NCI-H2029 (cell line): ENCODE results near the gene FAM107B.
"Not testable (repeated sequence)": the region's sequence is repeated elsewhere in the genome, so short reads cannot be mapped to it uniquely, and the experiment has no call there.

Experiments
- DNase-seq: peaks from one replicate; lab custom pipeline; 2025; lab: John Stamatoyannopoulos, UW

The FAM107B gene

DNA sequence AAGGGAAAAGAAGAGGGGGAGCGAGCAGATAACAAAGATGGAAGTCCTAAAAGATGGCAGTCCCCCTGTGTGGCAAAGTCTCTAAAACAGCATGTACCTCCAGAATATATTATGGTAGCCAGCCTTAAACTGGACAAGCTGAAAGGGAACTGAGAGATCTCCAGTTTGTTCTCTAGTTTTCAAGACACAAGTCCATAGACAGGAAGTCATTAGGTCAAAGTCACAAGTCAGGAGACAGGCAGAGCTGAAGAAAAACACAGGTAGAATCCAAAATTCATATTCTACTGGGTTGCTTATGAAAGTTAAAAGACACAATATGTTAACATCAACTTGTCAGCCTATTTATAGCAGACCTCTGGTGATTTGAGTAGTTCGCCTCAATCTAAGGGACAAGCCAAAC lies 38.7 kb downstream of the FAM107B start:
- no peak for DNase-seq

DNA sequence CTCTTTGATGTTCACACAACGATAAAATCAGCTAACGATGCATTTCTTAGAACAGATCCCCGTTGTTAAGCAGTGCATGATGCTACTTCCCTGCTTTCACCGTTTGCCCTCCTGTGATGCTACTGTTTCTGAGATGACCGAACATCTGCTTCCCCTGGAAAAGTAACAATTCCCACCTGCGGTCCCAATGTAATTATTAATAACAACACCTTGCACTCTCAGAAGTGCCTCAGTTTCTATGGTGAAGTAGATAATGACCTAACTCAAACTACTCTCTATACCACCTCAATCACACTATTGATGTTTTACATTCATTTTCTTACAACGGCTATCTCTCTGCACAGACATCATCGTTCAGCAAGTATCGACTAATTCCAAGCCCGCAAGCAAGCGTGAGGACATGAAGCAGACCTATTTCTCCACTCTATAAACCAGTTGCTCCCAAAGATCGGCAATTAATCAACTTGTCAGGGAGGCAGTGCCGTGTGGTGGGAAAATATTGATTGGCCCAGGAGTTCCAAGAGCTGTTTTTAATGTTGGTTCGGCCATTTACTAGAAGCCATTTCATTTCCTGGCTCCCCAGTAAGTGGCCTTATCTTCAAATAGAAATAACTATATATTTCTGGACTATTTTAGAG lies 42.7 kb downstream of the FAM107B start:
- no peak for DNase-seq

DNA sequence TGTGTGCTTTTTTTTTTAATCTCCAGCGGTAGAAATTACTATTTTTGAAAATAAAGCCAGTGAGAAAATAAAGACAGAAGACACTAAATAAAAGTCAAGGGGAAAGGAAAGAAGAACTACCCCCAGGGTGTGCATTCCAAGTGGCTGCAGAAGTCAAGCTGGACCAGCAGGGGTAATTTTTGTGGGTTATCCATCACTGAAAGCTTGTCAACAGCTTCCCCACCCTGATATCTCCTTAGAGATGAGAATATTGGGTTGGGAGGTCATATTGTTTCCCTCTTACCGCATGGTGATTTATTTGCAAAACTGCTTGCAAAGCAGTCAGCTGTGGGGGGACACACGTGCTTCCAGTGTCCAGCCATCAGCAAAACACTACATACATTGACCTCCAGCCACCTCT lies 46.4 kb downstream of the FAM107B start:
- DNase-seq = no peak

DNA sequence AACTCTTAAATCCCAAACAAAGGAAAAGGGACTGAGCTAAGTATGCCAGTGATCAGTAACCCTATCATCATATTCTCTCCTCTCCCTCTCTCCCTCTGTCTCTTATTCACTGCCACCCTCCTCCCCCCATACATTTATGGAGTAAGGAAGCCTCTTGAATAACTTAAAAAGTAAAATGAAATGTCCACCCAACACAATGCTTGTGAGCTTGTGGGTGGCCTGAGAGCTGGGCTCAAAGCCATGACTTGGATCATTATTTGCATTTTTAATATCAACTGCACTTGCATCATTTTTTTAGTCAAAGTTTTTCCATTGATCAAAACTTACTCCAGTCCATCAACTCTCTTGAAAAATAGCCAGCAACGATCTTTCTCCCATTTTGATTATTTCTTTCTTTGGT lies 46.8 kb downstream of the FAM107B start:
- DNase-seq = no peak

DNA sequence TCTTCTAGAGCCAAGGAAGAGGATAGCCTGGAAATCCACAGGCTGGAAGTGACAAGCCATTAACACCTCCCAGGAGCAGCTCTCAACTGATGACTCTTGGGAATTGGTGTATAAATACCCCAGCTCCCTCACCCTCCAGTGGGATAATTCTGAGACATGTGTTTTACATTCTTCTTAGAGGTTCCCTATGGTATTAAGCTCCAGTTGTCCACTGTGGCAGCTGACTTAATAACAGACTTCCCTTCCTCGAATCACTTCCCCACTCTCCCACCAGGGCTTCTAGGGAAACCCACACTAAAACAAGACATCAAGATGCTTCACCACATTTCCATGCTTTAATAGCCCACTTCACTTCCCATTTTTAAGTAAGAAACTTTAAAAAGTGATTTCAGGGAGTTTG lies 47.2 kb downstream of the FAM107B start:
- DNase-seq = no peak

DNA sequence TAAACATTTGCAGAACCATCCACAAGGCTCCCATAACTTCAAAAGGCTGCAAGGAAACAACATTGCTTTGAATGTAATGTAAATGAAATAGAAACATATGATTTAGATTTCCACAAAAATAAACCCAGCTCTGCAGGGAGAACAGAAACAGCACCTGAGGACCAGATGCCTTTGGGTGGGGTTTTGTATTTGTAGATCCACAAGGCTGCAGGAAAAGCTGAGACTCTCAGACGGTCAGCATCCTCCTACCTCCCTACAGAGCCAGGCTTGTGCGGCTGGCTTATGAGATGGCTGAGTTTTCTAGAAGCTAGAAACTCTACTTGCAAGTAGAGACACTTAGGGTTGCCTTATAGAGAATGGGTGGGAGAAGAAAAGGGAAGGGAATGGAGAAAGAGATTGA lies 49.8 kb downstream of the FAM107B start:
- no peak for DNase-seq

DNA sequence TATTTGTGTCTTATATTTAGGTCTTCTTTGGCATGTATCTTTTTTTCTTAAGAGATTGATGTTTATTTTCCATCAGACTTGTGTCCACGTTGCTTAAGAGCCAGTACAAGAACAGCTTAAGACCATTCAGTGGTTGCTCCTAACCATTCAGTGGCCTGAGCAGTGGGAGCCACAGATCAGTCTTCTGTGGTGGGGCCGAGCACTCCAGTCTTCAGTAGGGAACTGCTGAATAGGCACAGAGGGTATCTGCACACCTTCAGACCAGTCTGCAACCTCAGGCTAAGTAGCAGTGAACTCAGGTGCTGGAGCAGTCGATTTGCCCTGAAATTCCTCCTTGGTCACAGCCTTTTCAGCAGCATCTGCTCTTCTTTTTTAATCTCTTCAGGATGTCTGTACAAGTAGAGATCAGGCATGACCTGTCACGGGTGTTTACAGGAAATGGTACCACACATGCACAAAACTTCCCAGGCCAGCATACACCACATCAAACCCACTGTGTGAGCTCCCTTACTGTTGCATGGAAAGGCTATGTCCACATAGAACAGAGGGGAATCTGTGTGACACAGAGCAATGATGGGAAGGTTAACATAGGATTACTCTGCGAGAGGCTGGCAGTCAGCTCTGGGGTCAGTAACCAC lies 51.5 kb downstream of the FAM107B start:
- DNase-seq = no peak

DNA sequence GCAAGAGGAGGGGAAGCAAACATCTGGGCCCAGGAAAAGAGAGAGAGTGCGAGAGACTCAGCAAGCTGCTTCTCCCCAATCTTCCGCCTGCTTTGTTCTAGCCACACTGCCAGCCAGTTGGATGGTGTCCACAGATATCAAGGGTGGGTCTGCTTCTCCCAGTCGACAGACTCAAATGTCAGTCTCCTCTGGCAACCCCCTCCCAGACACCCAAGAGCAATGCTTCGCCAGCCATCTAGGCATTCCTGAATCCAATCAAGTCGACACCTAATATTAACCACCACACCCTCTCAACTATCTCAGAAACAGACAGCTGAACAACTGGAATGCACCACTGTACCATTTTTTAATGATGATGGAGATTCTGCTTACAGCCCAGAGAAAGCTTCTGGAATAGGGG lies 57.1 kb downstream of the FAM107B start:
- no peak for DNase-seq

DNA sequence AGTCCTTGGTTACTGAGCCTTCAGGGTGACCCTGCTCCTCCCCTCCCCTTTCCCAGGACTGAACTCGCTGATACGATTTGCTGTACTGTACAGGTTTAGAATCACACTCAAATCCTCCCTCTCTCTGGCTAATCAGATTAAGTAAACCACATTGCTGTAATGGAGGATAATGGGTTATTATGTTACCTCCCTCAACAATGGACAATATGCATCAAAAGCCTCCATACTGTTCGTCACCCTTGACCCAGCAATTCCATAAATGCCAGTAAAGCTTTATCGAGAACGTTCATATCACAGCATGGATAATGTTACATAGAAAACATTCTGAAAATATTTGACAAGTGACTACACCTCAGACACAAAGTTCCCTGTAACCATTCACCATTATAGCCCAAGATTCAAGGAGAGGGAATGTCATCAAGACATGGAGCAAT lies 61.7 kb downstream of the FAM107B start:
- no peak for DNase-seq

DNA sequence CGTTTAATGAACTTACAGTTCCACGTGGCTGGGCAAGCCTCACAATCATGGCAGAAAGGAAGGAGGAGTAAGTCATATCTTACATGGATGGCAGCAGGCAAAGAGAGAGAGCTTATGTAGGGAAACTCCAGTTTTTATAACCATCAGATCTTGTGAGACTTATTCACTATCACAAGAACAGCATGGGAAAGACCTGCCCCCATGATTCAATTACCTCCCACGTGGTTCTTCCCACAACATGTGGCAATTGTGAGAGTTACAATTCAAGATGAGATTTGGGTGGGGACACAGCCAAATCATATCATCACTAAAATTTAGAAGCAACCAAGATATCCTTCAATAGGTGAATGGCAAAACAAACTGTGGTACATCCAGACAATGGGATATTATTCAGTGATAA lies 65.4 kb downstream of the FAM107B start:
- not testable (repeated sequence) for DNase-seq

DNA sequence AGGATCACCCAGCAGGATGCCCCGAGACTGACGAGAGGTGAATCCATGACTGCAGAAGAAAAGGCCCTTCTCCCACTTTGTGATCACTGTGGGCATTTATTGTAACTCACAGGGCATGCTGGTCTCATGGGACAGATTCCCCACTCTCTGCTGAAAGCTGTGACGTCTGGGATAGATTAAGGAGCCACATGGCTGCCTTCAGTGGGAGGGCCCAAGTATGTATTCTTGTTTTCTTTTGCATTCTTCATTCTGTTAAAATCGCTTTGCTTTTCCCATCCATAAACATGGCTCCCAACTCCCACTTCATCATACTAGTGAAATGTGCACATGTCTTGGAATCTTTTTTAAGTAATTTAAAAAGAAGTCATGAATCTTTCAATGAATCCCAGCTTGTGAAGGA lies 67.2 kb downstream of the FAM107B start:
- DNase-seq = no peak

DNA sequence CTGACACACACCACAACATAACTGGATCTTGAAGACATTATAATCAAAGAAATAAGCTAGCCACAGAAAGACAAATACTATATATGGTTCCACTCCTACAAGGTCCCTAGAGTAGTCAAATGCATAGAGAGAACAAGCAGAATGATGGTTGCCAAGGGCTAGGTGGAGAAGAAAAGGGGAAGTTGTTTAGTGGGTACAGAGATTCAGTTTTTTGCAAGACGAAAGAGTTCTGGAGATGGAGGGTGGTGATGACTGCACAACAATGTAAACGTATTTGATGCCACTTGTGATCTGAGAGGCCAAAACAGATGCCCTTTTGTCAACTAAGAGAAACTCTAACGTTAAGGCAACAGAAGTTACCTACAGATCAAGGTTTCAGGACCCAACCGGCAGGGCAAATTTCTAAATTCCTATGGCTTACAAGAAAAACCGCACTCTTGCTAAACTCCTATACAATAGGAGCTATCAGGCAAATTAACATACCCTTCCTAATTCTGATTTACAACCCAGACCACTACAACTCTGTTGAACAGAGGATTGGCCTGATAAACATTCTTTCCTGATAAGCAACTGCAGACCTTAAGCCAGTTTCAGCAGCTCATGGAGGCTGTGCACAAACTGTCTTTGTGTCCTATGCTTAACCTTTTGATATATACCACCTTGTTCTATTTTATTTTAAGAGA lies 69.0 kb downstream of the FAM107B start:
- DNase-seq = no peak

DNA sequence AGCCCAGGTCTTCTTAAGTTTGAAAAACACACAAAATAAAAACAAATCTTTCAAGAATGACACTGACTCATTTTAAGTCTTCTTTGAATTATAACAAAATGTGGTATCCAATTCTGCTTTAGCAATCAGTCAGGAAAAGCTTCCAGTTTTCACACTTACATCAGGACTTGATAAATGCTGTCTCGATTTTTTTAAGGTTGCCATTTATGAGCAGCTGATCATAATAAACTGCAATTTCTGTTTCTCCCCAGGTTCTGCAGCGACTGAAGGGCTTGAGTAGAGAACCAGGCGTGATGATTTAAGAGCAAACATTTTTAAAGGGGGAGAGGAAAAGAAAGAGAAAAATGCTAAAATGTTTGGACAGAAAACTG lies 71.1 kb downstream of the FAM107B start:
- DNase-seq = no peak

DNA sequence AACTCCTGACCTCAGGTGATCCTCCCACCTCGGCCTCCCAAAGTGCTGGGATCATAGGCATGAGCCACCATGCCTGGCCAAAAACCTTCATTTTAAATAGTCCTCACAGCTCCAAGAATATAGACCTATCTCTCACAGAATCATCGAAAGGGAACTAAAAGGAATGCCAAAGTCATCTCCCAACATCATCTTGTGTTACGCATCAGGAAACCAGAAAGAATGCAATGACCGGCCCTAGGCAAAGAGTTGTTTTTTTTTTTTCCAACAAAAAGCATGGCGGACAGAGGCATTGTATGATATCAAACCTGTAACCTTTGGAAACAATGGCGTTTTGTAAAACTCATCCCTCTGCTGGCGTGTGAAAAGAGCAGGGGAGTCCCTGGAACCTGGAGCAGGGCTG lies 73.2 kb downstream of the FAM107B start:
- DNase-seq = no peak

DNA sequence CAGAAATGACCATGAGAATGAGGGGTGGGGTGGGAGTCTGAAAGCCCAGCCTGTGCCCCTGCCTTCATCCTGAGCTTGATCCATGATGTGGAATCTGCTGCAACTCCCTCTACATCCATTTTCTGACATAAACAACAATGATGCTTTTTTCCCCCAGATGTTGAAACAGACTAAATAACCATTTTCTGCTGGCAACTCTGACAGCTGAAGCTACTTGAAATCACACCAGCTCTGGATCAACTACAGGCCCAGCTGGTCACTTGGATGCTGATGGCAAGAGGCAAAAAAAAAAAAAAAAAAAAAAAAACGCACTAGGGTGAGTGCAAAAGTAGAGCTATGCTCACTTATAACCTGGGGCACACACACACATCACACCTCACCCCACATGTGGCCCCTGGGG lies 74.2 kb downstream of the FAM107B start:
- DNase-seq = no peak

DNA sequence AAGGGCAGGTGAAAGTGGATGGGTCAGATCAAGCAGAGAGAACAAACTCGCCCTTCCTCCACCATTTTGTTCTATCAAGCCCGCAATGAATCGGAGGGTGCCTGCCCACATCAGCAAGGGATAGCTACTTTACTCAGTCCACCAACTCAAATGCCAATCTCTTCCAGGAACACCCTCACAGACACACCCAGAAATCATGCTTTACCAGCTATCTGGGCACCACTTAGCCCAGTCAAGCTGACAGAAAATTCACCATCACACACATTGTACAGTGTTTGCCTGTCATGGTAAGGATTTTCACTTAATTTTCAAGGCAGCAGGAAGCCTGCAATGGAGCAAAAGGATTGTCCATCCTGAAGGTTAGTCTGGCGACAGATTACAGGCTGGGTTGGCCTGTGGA lies 75.2 kb downstream of the FAM107B start:
- no peak for DNase-seq

DNA sequence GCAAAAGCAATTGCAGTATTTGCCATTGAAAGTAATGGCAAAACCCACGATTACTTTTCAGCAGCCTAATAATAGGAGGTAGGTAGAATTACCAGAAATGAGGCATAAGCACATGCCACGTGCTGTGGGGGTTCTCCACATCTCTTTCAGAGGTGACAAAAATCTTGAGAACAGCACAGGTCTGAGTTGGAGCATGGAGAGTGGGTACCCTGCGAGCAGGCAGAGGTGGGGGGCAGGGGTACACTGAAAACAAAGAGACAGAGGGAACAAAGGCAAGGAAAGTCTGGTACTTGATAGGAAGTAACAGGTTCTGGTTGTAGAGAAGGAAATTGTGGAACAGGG lies 75.9 kb downstream of the FAM107B start:
- no peak for DNase-seq

DNA sequence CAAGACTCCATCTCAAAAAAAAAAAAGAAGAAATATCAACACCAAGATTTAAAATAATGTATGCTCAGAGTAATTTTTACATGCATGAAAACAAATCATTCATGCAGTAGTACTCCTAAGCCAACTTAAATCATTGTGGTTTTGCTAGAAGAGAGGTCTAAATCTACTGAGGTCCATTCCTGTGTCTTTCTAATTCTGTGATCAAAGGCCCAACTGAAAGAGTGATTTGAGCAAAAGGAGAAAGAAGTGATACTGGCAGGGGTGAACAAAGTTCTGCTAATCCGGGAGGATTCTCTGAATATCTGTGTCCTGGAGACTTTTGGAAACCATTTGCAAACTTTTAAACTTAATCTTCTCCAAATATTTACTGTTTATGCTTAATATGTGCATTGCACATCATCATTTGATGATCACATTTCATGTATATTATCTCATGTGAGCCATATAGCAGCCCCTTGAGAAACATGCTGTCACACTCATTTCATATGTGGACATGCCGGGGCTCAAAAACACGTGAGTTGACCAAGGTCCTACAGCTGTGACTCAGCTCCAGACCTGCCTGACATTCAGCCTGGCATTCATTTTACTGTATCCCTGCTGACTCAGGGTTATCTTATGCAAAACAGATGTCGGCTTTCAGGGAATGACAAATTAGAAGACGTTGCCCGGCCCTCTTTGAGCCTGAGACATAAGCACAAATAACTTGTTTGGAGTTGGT lies 76.4 kb downstream of the FAM107B start:
- no peak for DNase-seq

DNA sequence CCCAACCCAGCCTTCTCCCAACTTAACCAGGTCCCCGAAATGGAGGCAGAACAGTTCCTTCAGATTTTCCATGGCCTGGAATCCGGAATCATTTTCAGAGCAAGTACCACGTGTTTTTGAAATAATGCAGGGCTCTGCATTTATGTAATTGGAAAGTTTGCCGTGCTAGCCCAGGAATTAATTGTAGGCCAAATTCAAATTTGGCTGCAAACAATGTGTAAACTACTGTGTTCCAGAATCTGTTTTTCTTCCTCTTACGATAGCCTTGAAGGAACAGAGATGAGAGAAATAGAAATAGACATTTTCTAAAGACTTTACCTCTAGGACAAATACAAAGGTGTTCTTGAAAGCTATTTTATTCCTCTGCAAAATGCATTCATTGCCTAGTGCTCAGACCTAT lies 77.4 kb downstream of the FAM107B start:
- DNase-seq = no peak

DNA sequence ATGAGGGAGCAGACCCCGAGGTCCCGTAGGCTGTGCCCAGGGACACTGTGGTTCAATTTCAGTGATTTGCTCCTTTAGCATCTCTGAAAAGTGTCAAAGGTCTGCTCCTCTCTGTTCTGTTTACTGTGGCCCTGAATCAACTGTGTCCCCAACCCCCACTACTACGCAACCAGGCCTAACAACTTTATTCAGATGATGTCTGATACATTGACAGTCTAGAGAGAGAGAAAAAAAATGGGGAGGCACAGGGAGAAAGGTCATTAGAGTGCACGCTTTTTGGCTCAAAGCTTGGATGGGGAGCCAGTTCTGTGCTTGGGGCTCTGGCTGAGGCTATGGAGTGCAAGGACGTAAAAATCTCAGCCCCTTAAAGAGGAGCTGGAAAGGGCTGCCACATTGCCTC lies 77.9 kb downstream of the FAM107B start:
- no peak for DNase-seq

DNA sequence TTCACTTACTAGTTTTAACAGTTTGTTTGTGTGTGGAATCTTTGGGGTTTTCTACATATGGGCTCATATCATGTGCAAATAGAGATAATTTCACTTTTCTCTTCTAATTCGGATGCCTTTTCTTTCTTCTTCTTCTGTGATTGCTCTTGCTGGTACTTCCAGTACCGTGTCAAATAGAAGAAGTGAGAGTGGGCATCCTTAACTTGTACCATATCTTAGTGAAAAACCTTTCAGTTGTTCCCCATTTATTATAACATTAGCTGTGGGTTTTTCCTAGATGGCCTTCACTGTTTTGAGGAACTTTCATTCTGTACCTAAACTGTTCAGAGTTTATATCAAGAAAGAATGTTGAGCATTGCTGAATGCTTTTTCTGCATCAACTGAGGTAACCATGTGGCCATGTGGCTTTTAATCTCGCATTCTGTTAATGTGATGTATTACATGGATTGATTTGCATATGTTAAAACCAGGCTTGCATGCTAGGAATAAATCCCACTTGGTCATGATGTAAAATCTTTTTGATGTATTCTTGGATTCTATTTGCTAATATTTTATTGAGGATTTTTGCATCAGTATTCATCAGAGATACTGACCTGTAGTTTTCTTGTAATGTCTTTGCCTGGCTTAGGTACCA lies 78.7 kb downstream of the FAM107B start:
- DNase-seq = no peak

DNA sequence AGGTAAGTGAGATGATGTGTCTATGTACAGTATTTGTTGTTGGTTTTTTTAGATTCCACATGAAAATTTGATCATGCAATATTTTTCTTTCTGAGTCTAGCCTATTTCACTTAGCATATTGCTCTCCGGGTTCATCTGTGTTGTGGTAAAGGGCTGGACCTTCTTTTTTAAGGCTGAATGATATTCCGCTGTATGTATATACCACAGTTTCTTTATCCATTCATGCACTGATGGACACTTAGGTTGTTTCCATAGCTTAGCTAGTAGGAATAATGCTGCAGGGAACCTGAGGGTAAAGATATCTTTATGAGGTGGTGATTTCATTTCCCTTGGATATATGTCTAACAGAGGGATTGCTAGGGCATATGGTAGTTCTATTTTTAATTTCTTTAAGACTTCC lies 80.8 kb downstream of the FAM107B start:
- no peak for DNase-seq
